ENCODE data around the gene CPE. TPM values are rescaled to one million over a fixed set of nuclear protein-coding genes. Genes with fewer than 3 reads are reported as not detected.

The CPE gene
- total and polyA plus RNA-seq, 2 experiments from 2014 or later: 238 TPM

DNA sequence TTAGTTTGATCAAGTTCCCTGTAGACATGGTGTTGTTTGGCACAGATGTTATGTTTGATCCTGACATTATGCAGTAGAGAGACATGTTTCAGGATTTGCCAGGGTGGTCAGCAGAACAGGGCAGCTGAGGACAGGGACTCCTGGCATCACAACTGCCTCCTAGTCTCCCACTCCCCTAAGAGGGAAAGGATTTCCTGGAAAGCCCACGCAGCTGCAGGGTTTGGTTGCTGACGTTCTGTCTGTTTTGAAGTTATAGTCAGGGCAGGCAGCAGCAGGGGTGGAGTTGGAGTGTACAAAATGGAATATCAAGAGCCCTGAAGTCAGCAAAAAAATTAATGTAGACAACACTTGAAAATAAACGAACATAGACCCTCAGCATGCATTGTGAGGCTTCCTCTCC is 125.4 kb downstream of the CPE start:
- no peak for TF ChIP-seq CTCF (IDR thresholded peaks at IDR 0.05; ENCODE audit: low read depth, low read length)
- DNase-seq (ENCODE audit: low read depth in 1 of 2, low spot score in 1 of 2): no peak
- no peaks in the 10 kb centered on the region for H3K9me3 ChIP-seq (ENCODE audit: low read depth)
- peaks cover 11% of the 10 kb centered on the region for H3K4me1 ChIP-seq (ENCODE audit: low read depth)
- H3K27me3 ChIP-seq: no peaks in the 10 kb centered on the region
- H3K4me3 ChIP-seq: no peak overlapping the region
- no peak overlapping the region for H3K27ac ChIP-seq
- no peaks in the 10 kb centered on the region for H3K36me3 ChIP-seq

DNA sequence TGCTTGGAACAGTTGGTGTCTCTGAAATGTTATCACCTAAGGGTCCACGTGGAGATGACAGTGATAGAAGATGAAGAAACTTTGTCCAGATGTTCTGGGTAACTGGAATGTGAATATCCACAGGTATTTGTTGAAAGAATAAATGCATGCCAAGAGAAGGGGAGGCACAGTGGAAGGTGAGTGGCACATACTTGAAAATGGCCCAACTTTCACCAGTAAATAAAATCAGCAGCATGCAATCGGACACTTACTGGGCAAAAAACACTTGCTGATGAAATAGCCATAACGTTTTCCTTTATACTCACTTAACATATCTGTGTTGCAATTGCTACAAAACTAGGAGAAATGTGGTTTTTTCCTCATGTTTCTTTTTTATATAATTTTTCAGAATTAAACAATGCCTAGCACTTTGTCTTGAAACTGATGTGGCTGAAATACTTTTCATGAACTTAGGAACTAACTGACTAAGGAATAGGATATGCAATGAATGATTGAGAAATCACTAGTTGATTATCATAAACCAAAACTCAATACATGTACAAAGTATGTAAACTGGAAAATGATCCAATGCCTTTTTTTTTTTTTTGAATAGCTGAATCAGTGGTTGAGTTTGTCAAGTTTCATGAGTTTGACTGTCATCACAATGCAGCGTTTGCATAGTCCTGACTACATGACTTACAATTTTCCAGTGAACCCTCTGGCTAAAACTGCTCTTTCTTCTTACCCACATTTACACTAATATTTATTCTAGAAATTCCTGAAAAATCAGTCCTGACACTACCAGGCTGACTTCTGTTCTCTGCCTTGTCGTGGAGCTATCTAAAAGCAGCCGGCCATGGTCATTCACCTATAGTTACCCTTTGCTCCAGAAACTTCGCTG is 127.4 kb downstream of the CPE start:
- no peaks in the 10 kb centered on the region for H3K9me3 ChIP-seq (ENCODE audit: low read depth)
- H3K36me3 ChIP-seq: no peaks in the 10 kb centered on the region
- H3K4me1 ChIP-seq (ENCODE audit: low read depth): peaks cover 11% of the 10 kb centered on the region
- H3K27me3 ChIP-seq: no peaks in the 10 kb centered on the region
- no peak overlapping the region for H3K4me3 ChIP-seq
- H3K27ac ChIP-seq: peak overlapping the region; percentile 37
- DNase-seq (ENCODE audit: low read depth in 1 of 2, low spot score in 1 of 2): peak in 1 of 2 donors; percentile 92
- no peak for TF ChIP-seq CTCF (IDR thresholded peaks at IDR 0.05; ENCODE audit: low read depth, low read length)

GRCh38 chr4:165506849-165507248 is 128.0 kb downstream of the CPE start:
- Histone ChIP-seq H3K27ac (peak overlapping the region; percentile 37), H3K4me1 (ENCODE audit: low read depth) (peaks cover 11% of the 10 kb centered on the region), H3K9me3 (ENCODE audit: low read depth) (no peaks in the 10 kb centered on the region), H3K36me3 (no peaks in the 10 kb centered on the region), H3K4me3 (no peak overlapping the region), H3K27me3 (no peaks in the 10 kb centered on the region)
- DNase-seq (ENCODE audit: low read depth in 1 of 2, low spot score in 1 of 2): peak in 1 of 2 donors; percentile 65
- TF ChIP-seq CTCF (IDR thresholded peaks at IDR 0.05; ENCODE audit: low read depth, low read length): no peak

DNA sequence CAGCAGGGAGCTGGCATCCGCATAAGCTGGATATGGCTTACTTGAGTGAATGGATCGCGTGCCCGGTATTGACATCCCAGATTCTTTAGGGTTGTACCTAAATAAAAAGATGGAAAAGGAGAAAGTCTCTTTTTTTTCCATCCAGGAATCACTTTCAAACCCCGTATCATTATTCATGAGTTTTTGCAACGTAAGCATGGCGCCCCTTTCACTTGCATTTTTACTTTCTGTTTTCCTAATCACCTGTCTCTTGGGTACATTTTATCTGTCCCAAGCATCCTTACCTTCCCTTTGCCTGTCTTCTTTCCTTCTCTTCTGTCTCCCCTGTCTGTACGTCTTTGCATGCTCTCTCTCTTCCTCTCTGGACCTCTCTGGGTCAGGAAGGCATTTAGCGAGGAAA is 128.6 kb downstream of the CPE start:
- TF ChIP-seq CTCF (IDR thresholded peaks at IDR 0.05; ENCODE audit: low read depth, low read length): no peak
- no peaks in the 10 kb centered on the region for H3K9me3 ChIP-seq (ENCODE audit: low read depth)
- no peak for DNase-seq (ENCODE audit: low read depth in 1 of 2, low spot score in 1 of 2)
- no peak overlapping the region for H3K27ac ChIP-seq
- H3K36me3 ChIP-seq: no peaks in the 10 kb centered on the region
- H3K27me3 ChIP-seq: no peaks in the 10 kb centered on the region
- H3K4me3 ChIP-seq: no peak overlapping the region
- H3K4me1 ChIP-seq (ENCODE audit: low read depth): peaks cover 11% of the 10 kb centered on the region

- no peaks in the 10 kb centered on the region for H3K9me3 ChIP-seq (ENCODE audit: low read depth)
- H3K4me3 ChIP-seq: no peak overlapping the region
- no peak for DNase-seq (ENCODE audit: low read depth in 1 of 2, low spot score in 1 of 2)
- H3K4me1 ChIP-seq (ENCODE audit: low read depth): peaks cover 11% of the 10 kb centered on the region
- no peaks in the 10 kb centered on the region for H3K27me3 ChIP-seq
- TF ChIP-seq CTCF (IDR thresholded peaks at IDR 0.05; ENCODE audit: low read depth, low read length): no peak
- no peaks in the 10 kb centered on the region for H3K36me3 ChIP-seq
- H3K27ac ChIP-seq: no peak overlapping the region
These were observed 129.7 kb downstream of the CPE start for GRCh38 chr4:165508372-165509120.
